Tibial nerve (tissue), 4 donors: ENCODE measurements around the gene NGF. TPM values are rescaled to one million over a fixed set of nuclear protein-coding genes. Genes with fewer than 3 reads are reported as not detected.

Source experiments
- DNase-seq, 2 donors: peaks; one replicate each; pipeline ENCODE4 v3.0.0-alpha.2; 2019; ENCODE audit warnings: low spot score in 2 of 2
- H3K27ac ChIP-seq, 4 donors: fragments of 200-600 bp; sonication (generic) in 3 of 4; one replicate each; pipeline ENCODE4 v1.5.1; 2017 to 2019; ENCODE audit warnings: mild to moderate bottlenecking in 1 of 4
- H3K27me3 ChIP-seq, 2 donors: fragments of 200-600 bp; sonication (generic) in 1 of 2; one replicate each; pipeline versions ENCODE4 v1.5.1 to v1.6.0; 2017 to 2019
- H3K36me3 ChIP-seq, 3 donors: fragments of 200-600 bp; sonication (generic); one replicate each; pipeline ENCODE4 v1.5.1; 2018 to 2019
- H3K4me1 ChIP-seq, 4 donors: fragments of 200-600 bp; sonication (generic) in 3 of 4; one replicate each; pipeline ENCODE4 v1.5.1; 2017 to 2019
- H3K4me3 ChIP-seq, 4 donors: fragments of 200-600 bp; sonication (generic) in 3 of 4; one replicate each; pipeline ENCODE4 v1.5.1; 2017 to 2019; ENCODE audit warnings: mild to moderate bottlenecking in 1 of 4, moderate library complexity in 1 of 4
- H3K9me3 ChIP-seq, 4 donors: fragments of 200-600 bp; sonication (generic) in 3 of 4; one replicate each; pipeline ENCODE4 v1.5.1; 2017 to 2019
- EP300 ChIP-seq, 2 donors: sonication (generic); formaldehyde crosslinking; IDR thresholded peaks; one replicate each; pipeline ENCODE4 v1.6.1; 2017; ENCODE audit warnings: antibody characterized with exemption in 2 of 2, mild to moderate bottlenecking in 1 of 2
- POLR2A ChIP-seq, 2 donors: fragments of 450-650 bp; IDR thresholded peaks; one replicate each; pipeline ENCODE4 v1.6.1; 2017; ENCODE audit warnings: antibody characterized with exemption in 2 of 2, mild to moderate bottlenecking in 2 of 2, moderate library complexity in 2 of 2
- WGBS, 2 donors: methylation state at CpG; one replicate each; pipeline ENCODE4 v1.1.5; 2018; 5-methylcytosine and 5-hydroxymethylcytosine counted together
- total RNA-seq, 4 donors: library from RNA; depleted of rRNA; stranded (reverse); fragments of >200 nt; gene quantifications; one replicate each; pipeline ENCODE4 v1.1.0, GENCODE V29; 2016
- TF ChIP-seq, protein P1 (sequence below), 5 experiments: fragments of 200-600 bp in 3 of 5; fragments of 450-650 bp in 2 of 5; sonication (generic) in 3 of 5; IDR thresholded peaks; one replicate each; pipeline ENCODE4 v1.5.1; 2016 to 2019; ENCODE audit warnings: antibody characterized with exemption in 5 of 5, mild to moderate bottlenecking in 3 of 5, moderate library complexity in 2 of 5

The NGF gene
- total RNA-seq, 4 donors from 2014 or later, result 3.6 to 20.4 (median 7.4) TPM

DNA sequence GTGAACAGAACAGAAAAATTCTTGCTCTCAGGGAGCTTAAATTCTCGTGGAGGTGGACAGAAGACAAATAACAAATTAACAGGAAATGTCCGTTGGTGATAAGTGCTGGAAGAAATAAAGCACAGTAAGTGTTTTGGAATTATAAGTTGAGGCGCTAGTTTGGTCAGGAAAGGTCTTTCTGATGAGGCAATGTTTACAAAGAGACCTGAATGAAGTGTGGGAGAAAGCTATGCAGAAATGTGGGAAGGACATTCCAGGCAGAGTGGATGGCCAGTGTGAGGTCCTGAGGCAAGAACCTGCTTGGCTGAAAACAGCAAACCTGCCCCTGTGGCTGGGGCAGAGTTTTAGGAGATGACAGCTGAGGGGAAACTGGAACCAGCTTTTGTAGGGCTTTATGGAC is 23.3 kb downstream of the NGF start:
- TF ChIP-seq EP300 (IDR thresholded peaks at IDR 0.05) (peak in 1 of 2 donors; percentile 42), POLR2A (IDR thresholded peaks at IDR 0.05) (no peak)
- TF ChIP-seq, protein P1, sequence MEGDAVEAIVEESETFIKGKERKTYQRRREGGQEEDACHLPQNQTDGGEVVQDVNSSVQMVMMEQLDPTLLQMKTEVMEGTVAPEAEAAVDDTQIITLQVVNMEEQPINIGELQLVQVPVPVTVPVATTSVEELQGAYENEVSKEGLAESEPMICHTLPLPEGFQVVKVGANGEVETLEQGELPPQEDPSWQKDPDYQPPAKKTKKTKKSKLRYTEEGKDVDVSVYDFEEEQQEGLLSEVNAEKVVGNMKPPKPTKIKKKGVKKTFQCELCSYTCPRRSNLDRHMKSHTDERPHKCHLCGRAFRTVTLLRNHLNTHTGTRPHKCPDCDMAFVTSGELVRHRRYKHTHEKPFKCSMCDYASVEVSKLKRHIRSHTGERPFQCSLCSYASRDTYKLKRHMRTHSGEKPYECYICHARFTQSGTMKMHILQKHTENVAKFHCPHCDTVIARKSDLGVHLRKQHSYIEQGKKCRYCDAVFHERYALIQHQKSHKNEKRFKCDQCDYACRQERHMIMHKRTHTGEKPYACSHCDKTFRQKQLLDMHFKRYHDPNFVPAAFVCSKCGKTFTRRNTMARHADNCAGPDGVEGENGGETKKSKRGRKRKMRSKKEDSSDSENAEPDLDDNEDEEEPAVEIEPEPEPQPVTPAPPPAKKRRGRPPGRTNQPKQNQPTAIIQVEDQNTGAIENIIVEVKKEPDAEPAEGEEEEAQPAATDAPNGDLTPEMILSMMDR (IDR thresholded peaks at IDR 0.05), result no peak
- no peak for DNase-seq
- Histone ChIP-seq H3K4me1 (peaks cover 0 to 54% (median 22%) of the 10 kb centered on the region in 4 donors), H3K27me3 (no peaks in the 10 kb centered on the region), H3K36me3 (no peaks in the 10 kb centered on the region), H3K27ac (peak overlapping the region in 2 of 4 donors; percentile 50 to 81), H3K9me3 (no peaks in the 10 kb centered on the region), H3K4me3 (no peak overlapping the region)
- 34 to 37% methylated on average over 3 of the region's 3 CpGs for WGBS, 2 donors

DNA sequence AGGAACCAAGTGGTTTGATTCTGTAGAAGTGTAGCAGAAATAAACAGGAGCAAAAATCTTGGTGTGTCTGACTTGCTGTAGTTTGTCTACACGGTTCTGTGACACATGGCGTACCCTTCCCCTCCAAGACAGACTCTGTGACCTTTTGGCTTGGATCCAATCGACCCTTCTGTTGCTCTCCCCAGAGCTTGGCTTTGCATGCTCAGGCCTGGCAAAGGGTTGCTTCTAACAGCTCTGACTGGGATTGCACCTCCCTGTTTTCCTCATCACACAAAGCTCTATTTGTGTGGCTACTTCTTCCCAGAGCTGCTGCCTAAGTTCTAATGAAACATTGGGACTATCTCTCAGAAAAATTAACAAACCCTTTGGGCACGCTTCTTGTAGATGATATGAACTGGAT is 24.0 kb downstream of the NGF start:
- H3K27ac ChIP-seq, result peak overlapping the region in 2 of 4 donors; percentile 50 to 81
- H3K4me1 ChIP-seq, result peaks cover 0 to 48% (median 22%) of the 10 kb centered on the region in 4 donors
- no peak for TF ChIP-seq POLR2A (IDR thresholded peaks at IDR 0.05)
- TF ChIP-seq, protein P1 (IDR thresholded peaks at IDR 0.05), result no peak
- no peak for TF ChIP-seq EP300 (IDR thresholded peaks at IDR 0.05)
- no peaks in the 10 kb centered on the region for H3K36me3 ChIP-seq
- DNase-seq, result no peak
- H3K27me3 ChIP-seq, result no peaks in the 10 kb centered on the region
- H3K4me3 ChIP-seq, result no peak overlapping the region
- no peaks in the 10 kb centered on the region for H3K9me3 ChIP-seq
- WGBS, 2 donors, result 28 to 34% methylated on average over 4 of the region's 4 CpGs

DNA sequence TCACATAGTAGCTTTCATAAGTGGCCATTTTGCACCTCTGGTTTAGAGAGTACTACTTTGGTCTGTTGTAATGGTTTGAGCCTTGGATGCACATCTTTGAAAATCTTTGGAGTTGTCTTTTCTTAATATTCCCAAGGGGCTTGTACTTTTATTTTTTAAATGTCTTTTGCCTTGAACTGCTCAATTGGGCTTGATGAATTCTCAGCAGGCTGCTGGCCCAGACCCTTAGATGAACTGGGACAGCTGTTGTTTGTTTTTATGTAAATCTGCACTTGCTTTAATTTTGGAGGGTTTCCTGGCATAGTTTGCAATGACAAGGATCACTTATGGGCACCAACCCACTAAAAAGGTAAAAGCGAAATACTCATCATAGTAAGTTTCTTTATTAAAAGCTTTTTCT is 24.9 kb downstream of the NGF start:
- TF ChIP-seq EP300 (IDR thresholded peaks at IDR 0.05), result no peak
- TF ChIP-seq, protein P1 (IDR thresholded peaks at IDR 0.05), result no peak
- Histone ChIP-seq H3K9me3 (no peaks in the 10 kb centered on the region), H3K4me3 (no peak overlapping the region), H3K27me3 (no peaks in the 10 kb centered on the region), H3K36me3 (no peaks in the 10 kb centered on the region), H3K27ac (peak overlapping the region in 1 of 4 donors; percentile 81), H3K4me1 (peaks cover 0 to 43% (median 22%) of the 10 kb centered on the region in 4 donors)
- WGBS, 2 donors, result 88 to 93% methylated on average over 1 of the region's 1 CpG
- DNase-seq, result no peak

DNA sequence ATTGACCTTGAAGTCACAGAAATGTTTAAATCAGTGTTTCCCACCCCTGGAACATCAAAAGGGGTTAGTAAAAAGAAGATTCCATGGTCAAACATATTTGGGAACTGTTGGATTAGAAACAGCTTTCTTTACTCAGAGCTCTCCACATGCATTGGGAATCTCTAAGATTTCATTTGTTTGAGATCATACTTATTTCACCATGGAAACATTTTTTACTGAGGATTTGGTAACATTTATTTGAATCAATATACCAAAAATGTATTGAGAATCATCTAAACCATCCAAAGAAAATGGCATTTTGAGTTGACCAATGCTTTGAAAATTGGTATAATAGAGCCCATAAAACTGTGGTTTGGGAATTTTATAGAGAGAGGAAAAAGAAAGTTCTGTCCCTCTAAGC is 25.3 kb downstream of the NGF start:
- TF ChIP-seq EP300 (IDR thresholded peaks at IDR 0.05), result no peak
- TF ChIP-seq, protein P1 (IDR thresholded peaks at IDR 0.05), result no peak
- TF ChIP-seq POLR2A (IDR thresholded peaks at IDR 0.05), result no peak
- DNase-seq, result no peak
- Histone ChIP-seq H3K27ac (peak overlapping the region in 1 of 4 donors; percentile 81), H3K9me3 (no peaks in the 10 kb centered on the region), H3K4me1 (peaks cover 0 to 42% (median 23%) of the 10 kb centered on the region in 4 donors), H3K27me3 (no peaks in the 10 kb centered on the region), H3K4me3 (no peak overlapping the region), H3K36me3 (no peaks in the 10 kb centered on the region)

DNA sequence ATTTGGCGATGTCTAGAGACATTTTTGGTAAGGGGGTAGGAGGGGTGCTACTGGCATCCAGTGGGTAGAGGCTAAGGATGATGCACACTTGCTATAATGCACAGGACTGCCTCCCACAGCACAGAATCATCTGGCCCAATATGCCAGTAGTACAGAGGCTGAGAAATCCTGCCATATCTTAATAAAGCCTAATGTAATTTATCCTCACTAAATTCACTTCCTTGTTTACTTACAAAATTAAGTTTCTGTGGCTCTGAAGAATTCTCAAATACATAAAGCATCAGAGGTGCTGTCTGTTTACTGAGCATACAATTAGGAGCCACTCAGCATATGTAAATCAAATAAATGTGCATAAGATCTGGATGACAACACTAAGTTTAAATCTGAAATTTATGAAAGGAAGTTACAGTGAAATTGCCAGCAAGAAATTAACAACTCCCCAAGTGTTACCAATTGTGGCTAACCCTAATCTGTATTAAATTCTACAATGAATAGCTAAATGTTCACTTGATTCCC is 26.5 kb downstream of the NGF start:
- no peaks in the 10 kb centered on the region for H3K36me3 ChIP-seq
- WGBS, 2 donors, result 74 to 83% methylated on average over 1 of the region's 1 CpG
- no peak overlapping the region for H3K27ac ChIP-seq

More for the DNA sequence above, 26.5 kb downstream of the NGF start:
- no peak for DNase-seq
- Histone ChIP-seq H3K4me3 (no peak overlapping the region), H3K9me3 (no peaks in the 10 kb centered on the region), H3K27me3 (no peaks in the 10 kb centered on the region), H3K4me1 (peaks cover 0 to 43% (median 24%) of the 10 kb centered on the region in 4 donors)
- TF ChIP-seq, protein P1 (IDR thresholded peaks at IDR 0.05), result no peak
- TF ChIP-seq EP300 (IDR thresholded peaks at IDR 0.05) (no peak), POLR2A (IDR thresholded peaks at IDR 0.05) (no peak)
